Measurements from ENCODE around the gene SUCLG2.

DNA sequence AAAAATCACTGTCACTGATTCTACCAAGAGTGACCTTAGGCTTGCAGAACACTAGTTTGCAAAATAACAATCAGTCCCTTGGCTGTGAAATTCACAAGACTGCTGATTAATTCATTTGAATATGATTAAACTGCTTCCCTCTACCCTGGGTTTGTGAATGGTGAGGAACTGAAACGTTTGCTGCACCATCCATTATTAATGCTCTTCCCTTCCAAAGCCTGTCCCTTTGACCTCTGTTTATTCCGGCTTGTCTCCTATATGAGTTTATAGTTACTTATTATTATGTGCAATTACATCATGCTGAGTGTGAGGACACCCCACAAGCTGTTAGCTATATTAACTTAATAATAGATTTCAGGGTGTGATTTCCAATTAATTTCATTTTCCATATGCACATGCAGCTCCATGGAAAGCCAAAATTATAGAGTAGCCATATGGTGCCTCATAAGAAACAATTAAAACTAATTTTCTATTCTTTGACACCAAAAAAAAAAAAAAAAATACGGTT is 96.5 kb downstream of the SUCLG2 start:
- TF ChIP-seq, protein P1, sequence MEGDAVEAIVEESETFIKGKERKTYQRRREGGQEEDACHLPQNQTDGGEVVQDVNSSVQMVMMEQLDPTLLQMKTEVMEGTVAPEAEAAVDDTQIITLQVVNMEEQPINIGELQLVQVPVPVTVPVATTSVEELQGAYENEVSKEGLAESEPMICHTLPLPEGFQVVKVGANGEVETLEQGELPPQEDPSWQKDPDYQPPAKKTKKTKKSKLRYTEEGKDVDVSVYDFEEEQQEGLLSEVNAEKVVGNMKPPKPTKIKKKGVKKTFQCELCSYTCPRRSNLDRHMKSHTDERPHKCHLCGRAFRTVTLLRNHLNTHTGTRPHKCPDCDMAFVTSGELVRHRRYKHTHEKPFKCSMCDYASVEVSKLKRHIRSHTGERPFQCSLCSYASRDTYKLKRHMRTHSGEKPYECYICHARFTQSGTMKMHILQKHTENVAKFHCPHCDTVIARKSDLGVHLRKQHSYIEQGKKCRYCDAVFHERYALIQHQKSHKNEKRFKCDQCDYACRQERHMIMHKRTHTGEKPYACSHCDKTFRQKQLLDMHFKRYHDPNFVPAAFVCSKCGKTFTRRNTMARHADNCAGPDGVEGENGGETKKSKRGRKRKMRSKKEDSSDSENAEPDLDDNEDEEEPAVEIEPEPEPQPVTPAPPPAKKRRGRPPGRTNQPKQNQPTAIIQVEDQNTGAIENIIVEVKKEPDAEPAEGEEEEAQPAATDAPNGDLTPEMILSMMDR (conservative IDR thresholded peaks at IDR 0.05) = no peak
- TF ChIP-seq ZFX (IDR thresholded peaks at IDR 0.05) = no peak

Data from C4-2B (cell line).